Neutrophil (primary cell): ENCODE results near the gene YTHDC1.

ENCODE experiments used
- H3K27ac ChIP-seq: fragments of 200-600 bp; sonication (generic); 2 replicates; pipeline ENCODE4 v1.5.1; 2016; ENCODE audit warnings: mild to moderate bottlenecking, moderate library complexity
- H3K27me3 ChIP-seq: fragments of 200-600 bp; sonication (generic); 2 replicates; pipeline ENCODE4 v1.6.0; 2016; ENCODE audit warnings: mild to moderate bottlenecking
- H3K36me3 ChIP-seq: fragments of 200-600 bp; sonication (generic); 2 replicates; pipeline ENCODE4 v1.5.1; 2017
- H3K4me1 ChIP-seq, 2 experiments: fragments of 200-600 bp in 1 of 2; sonication (generic) in 1 of 2; 1 replicate in 1 of 2; 2 replicates in 1 of 2; pipeline versions ENCODE4 v1.5.1 to v1.6.1; 2013 to 2016; ENCODE audit warnings: low read depth in 1 of 2, low read length in 1 of 2, mild to moderate bottlenecking in 1 of 2, moderate library complexity in 1 of 2; ENCODE audit not compliant: control insufficient read depth in 1 of 2, insufficient read depth in 1 of 2
- H3K4me3 ChIP-seq, 2 experiments: fragments of 200-600 bp in 1 of 2; sonication (generic) in 1 of 2; 1 replicate in 1 of 2; 2 replicates in 1 of 2; pipeline ENCODE4 v1.5.1; 2013 to 2016; ENCODE audit warnings: low read depth in 1 of 2, low read length in 1 of 2, mild to moderate bottlenecking in 1 of 2, moderate library complexity in 1 of 2
- H3K9me3 ChIP-seq: fragments of 200-600 bp; sonication (generic); 2 replicates; pipeline ENCODE4 v1.5.1; 2016
- CTCF ChIP-seq: fragments of 200-600 bp; sonication (generic); IDR thresholded peaks from 2 replicates; pipeline ENCODE4 v1.5.1; 2016; ENCODE audit warnings: antibody characterized with exemption

Gene YTHDC1

DNA sequence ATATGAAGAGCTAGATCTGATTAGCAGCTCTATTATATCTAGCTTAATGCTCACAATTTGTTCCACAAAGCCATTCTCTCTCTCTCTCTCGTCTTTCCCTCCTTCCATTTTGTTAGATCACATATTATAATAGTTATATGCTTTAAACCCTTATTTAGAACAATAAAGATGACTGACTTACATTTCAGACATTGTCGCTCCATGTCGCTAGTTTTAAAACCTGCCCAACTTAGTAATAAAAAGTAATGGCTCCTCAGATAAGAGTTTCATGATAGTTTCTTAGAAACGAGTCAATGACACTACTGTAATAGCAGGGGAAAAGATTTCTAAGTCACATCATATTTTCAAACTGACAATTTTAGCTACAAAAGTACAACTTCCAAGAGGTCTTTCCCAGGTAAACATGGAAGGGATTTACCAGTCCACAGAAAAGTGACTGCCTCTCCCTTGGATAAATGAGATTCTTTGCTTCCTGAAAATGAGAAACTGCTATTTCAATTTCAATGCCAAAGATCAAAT, 38.5 kb upstream of the YTHDC1 start:
- Histone ChIP-seq H3K4me3 (no peak overlapping the region), H3K4me1 (no peaks in the 10 kb centered on the region), H3K27me3 (no peaks in the 10 kb centered on the region), H3K9me3 (no peaks in the 10 kb centered on the region), H3K36me3 (no peaks in the 10 kb centered on the region), H3K27ac (no peak overlapping the region)
- no peak for TF ChIP-seq CTCF

DNA sequence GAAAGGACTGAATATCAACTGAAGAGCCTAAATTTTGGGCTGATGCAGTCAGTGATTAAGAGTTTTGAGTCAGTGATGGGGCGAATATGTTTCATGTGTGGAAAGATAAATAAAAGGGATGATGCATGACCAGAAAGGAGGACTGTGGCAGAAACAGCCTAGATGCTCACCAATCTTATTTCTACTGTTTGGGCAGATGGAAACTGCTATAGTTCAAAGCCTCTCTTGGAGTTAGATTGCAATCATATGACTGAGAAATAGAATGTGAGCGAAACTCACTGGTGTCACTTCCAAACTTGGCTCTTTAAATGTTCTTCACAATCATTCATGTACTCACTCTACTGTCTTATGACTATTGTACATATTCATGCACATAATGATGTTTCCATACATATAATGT, 35.4 kb upstream of the YTHDC1 start:
- H3K27me3 ChIP-seq: no peaks in the 10 kb centered on the region
- TF ChIP-seq CTCF: no peak
- H3K4me3 ChIP-seq: no peak overlapping the region
- no peak overlapping the region for H3K27ac ChIP-seq
- no peaks in the 10 kb centered on the region for H3K36me3 ChIP-seq
- H3K4me1 ChIP-seq: no peaks in the 10 kb centered on the region
- H3K9me3 ChIP-seq: no peaks in the 10 kb centered on the region

- no peaks in the 10 kb centered on the region for H3K4me1 ChIP-seq
- no peak for TF ChIP-seq CTCF
- no peaks in the 10 kb centered on the region for H3K9me3 ChIP-seq
- H3K27me3 ChIP-seq: peaks cover 9% of the 10 kb centered on the region
- no peaks in the 10 kb centered on the region for H3K36me3 ChIP-seq
- H3K27ac ChIP-seq: no peak overlapping the region
- H3K4me3 ChIP-seq: no peak overlapping the region
Measured at GRCh38 chr4:68383115-68383514, 33.2 kb upstream of the YTHDC1 start.

DNA sequence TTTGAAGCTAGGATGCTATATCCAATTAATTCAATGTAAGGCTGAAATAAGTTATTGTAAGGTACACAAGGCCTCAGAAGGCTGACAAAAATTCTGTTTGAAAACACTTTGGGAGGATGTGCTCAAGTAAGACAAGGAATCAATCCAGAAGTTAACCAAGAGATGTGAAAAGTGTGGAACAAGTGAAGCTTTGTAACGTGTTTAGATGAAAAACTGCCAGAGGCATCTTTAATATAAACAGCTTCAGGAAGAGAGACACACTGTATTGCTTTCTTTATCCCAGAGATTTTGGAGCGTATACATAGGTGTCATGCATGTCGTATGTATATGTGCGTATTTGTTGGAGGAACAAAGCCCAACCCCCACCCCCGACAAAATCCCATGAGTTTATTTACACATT, 28.3 kb upstream of the YTHDC1 start:
- Histone ChIP-seq H3K27ac (no peak overlapping the region), H3K27me3 (peaks cover 48% of the 10 kb centered on the region), H3K36me3 (no peaks in the 10 kb centered on the region), H3K4me1 (peaks cover 2 to 5% of the 10 kb centered on the region in 2 experiments), H3K4me3 (no peak overlapping the region), H3K9me3 (no peaks in the 10 kb centered on the region)
- no peak for TF ChIP-seq CTCF

- no peak overlapping the region for H3K27ac ChIP-seq
- H3K4me3 ChIP-seq: no peak overlapping the region
- H3K27me3 ChIP-seq: peaks cover 50% of the 10 kb centered on the region
- H3K9me3 ChIP-seq: no peaks in the 10 kb centered on the region
- TF ChIP-seq CTCF: no peak
- peaks cover 2 to 5% of the 10 kb centered on the region in 2 experiments for H3K4me1 ChIP-seq
- no peaks in the 10 kb centered on the region for H3K36me3 ChIP-seq
Measured at GRCh38 chr4:68375667-68376559, 26.0 kb upstream of the YTHDC1 start.
